Measurements from ENCODE around the gene IL5RA.

IL5RA gene

GRCh38 chr3:3110299-3110630, at the start of gene IL5RA:
IL5RA (minus strand) TSS chr3:3110374; CDS start chr3:3104984, 5,390 bp downstream.
- DNase-seq (ENCODE audit: low spot score): no peak

GRCh38 chr3:3157484-3157883, 47.3 kb upstream of the IL5RA start:
- DNase-seq (ENCODE audit: low spot score): no peak

GRCh38 chr3:3154879-3155610, 44.9 kb upstream of the IL5RA start:
- no peak for DNase-seq (ENCODE audit: low spot score)

- DNase-seq (ENCODE audit: low spot score): no peak
These were observed 41.3 kb upstream of the IL5RA start for GRCh38 chr3:3151513-3151912.

GRCh38 chr3:3149560-3149959, 39.4 kb upstream of the IL5RA start:
- no peak for DNase-seq (ENCODE audit: low spot score)

- no peak for DNase-seq (ENCODE audit: low spot score)
These were observed 35.7 kb upstream of the IL5RA start for GRCh38 chr3:3145831-3146230.

- DNase-seq (ENCODE audit: low spot score): no peak
These were observed 31.8 kb upstream of the IL5RA start for GRCh38 chr3:3141939-3142338.

GRCh38 chr3:3137526-3137925, 27.4 kb upstream of the IL5RA start:
- no peak for DNase-seq (ENCODE audit: low spot score)

GRCh38 chr3:3134750-3135448, 24.7 kb upstream of the IL5RA start:
- DNase-seq (ENCODE audit: low spot score): peak; percentile 45

- no peak for DNase-seq (ENCODE audit: low spot score)
These were observed 23.3 kb upstream of the IL5RA start for GRCh38 chr3:3133500-3133899.

GRCh38 chr3:3129579-3129978, 19.4 kb upstream of the IL5RA start:
- no peak for DNase-seq (ENCODE audit: low spot score)

- no peak for DNase-seq (ENCODE audit: low spot score)
These were observed 17.3 kb upstream of the IL5RA start for GRCh38 chr3:3127432-3128010.

GRCh38 chr3:3126477-3127431, 16.6 kb upstream of the IL5RA start, which contains the start of gene TRNT1:
TRNT1 (plus strand) TSS chr3:3126940; CDS start chr3:3129041, 2,101 bp downstream.
- DNase-seq (ENCODE audit: low spot score): peak; percentile 97

- no peak for DNase-seq (ENCODE audit: low spot score)
These were observed 15.8 kb upstream of the IL5RA start for GRCh38 chr3:3125977-3126376.

GRCh38 chr3:3119393-3119851, 9.2 kb upstream of the IL5RA start:
- no peak for DNase-seq (ENCODE audit: low spot score)

- no peak for DNase-seq (ENCODE audit: low spot score)
These were observed 7.5 kb upstream of the IL5RA start for GRCh38 chr3:3117651-3118050.

- no peak for DNase-seq (ENCODE audit: low spot score)
These were observed 3.0 kb upstream of the IL5RA start for GRCh38 chr3:3113042-3113709.

GRCh38 chr3:3110749-3111361, 681 bp upstream of the IL5RA start:
- DNase-seq (ENCODE audit: low spot score): no peak

- DNase-seq (ENCODE audit: low spot score): no peak
These were observed 521 bp downstream of the IL5RA start for GRCh38 chr3:3109407-3110298.

GRCh38 chr3:3107858-3108257, 2.3 kb downstream of the IL5RA start:
- DNase-seq (ENCODE audit: low spot score): no peak
